ENCODE data around the gene DMRT1.

The DMRT1 gene

GRCh38 chr9:922171-922570 is 80.7 kb downstream of the DMRT1 start:
- DNase-seq (ENCODE audit: low read depth, low spot score): no peak

- DNase-seq (ENCODE audit: low read depth, low spot score): no peak
These were observed 81.2 kb downstream of the DMRT1 start for GRCh38 chr9:922731-923130.

- DNase-seq (ENCODE audit: low read depth, low spot score): no peak
These were observed 85.5 kb downstream of the DMRT1 start for GRCh38 chr9:926976-927375.

- peak; percentile 37 for DNase-seq (ENCODE audit: low read depth, low spot score)
These were observed 87.0 kb downstream of the DMRT1 start for GRCh38 chr9:928363-929042.

GRCh38 chr9:929719-930118 is 88.2 kb downstream of the DMRT1 start:
- DNase-seq (ENCODE audit: low read depth, low spot score): no peak

GRCh38 chr9:933356-933755 is 91.9 kb downstream of the DMRT1 start:
- no peak for DNase-seq (ENCODE audit: low read depth, low spot score)

GRCh38 chr9:935348-935965 is 94.0 kb downstream of the DMRT1 start:
- peak; percentile 58 for DNase-seq (ENCODE audit: low read depth, low spot score)

GRCh38 chr9:942805-943580 is 101.5 kb downstream of the DMRT1 start:
- no peak for DNase-seq (ENCODE audit: low read depth, low spot score)

- no peak for DNase-seq (ENCODE audit: low read depth, low spot score)
These were observed 106.5 kb downstream of the DMRT1 start for GRCh38 chr9:947985-948384.

- DNase-seq (ENCODE audit: low read depth, low spot score): no peak
These were observed 107.0 kb downstream of the DMRT1 start for GRCh38 chr9:948497-948896.

GRCh38 chr9:950139-950538 is 108.6 kb downstream of the DMRT1 start:
- DNase-seq (ENCODE audit: low read depth, low spot score): no peak

GRCh38 chr9:952546-952945 is 111.0 kb downstream of the DMRT1 start:
- no peak for DNase-seq (ENCODE audit: low read depth, low spot score)

GRCh38 chr9:959105-959504 is 117.6 kb downstream of the DMRT1 start:
- DNase-seq (ENCODE audit: low read depth, low spot score): no peak

- DNase-seq (ENCODE audit: low read depth, low spot score): no peak
These were observed 118.4 kb downstream of the DMRT1 start for GRCh38 chr9:959914-960313.

- DNase-seq (ENCODE audit: low read depth, low spot score): no peak
These were observed 120.5 kb downstream of the DMRT1 start for GRCh38 chr9:962023-962422.

GRCh38 chr9:965497-965896 is 124.0 kb downstream of the DMRT1 start:
- no peak for DNase-seq (ENCODE audit: low read depth, low spot score)

- no peak for DNase-seq (ENCODE audit: low read depth, low spot score)
These were observed 125.4 kb downstream of the DMRT1 start for GRCh38 chr9:966870-967269.

- no peak for DNase-seq (ENCODE audit: low read depth, low spot score)
These were observed 125.9 kb downstream of the DMRT1 start for GRCh38 chr9:967436-967835.

- no peak for DNase-seq (ENCODE audit: low read depth, low spot score)
These were observed 126.6 kb downstream of the DMRT1 start for GRCh38 chr9:967903-968641.

- DNase-seq (ENCODE audit: low read depth, low spot score): no peak
These were observed 128.0 kb downstream of the DMRT1 start for GRCh38 chr9:969310-970150.
